Loucy (cell line): ENCODE results near the gene POFUT2.

Experiments used
- H2AFZ ChIP-seq: fragments of 200-600 bp; sonication (generic); 2 replicates; pipeline ENCODE4 v1.6.0; 2016; ENCODE audit warnings: antibody characterized with exemption, mild to moderate bottlenecking, low read length, moderate library complexity
- H3F3A ChIP-seq: fragments of 200-600 bp; 2 replicates; pipeline ENCODE4 v1.6.0; 2016; ENCODE audit warnings: antibody characterized with exemption, low read depth, mild to moderate bottlenecking
- H3K27me3 ChIP-seq: fragments of 200-600 bp; sonication (generic); 2 replicates; pipeline ENCODE4 v1.6.1; 2014; ENCODE audit warnings: low read length, mild to moderate bottlenecking; ENCODE audit not compliant: insufficient read depth, poor library complexity, severe bottlenecking
- H3K36me3 ChIP-seq: fragments of 200-600 bp; sonication (generic); 2 replicates; pipeline ENCODE4 v1.6.1; 2016; ENCODE audit warnings: low read length; ENCODE audit not compliant: insufficient read depth
- H3K4me1 ChIP-seq: fragments of 200-600 bp; sonication (generic); 2 replicates; pipeline ENCODE4 v1.5.1; 2014; ENCODE audit warnings: low read length, mild to moderate bottlenecking; ENCODE audit not compliant: insufficient read depth, poor library complexity, severe bottlenecking
- H3K4me2 ChIP-seq: fragments of 200-600 bp; sonication (generic); 2 replicates; pipeline ENCODE4 v1.6.0; 2014; ENCODE audit warnings: antibody characterized with exemption, low read length, low read depth, mild to moderate bottlenecking; ENCODE audit not compliant: poor library complexity, severe bottlenecking
- H3K4me3 ChIP-seq: fragments of 200-600 bp; sonication (generic); 2 replicates; pipeline ENCODE4 v1.5.1; 2014; ENCODE audit warnings: low read length, mild to moderate bottlenecking, mixed read lengths; ENCODE audit not compliant: poor library complexity, severe bottlenecking
- H3K79me2 ChIP-seq: fragments of 200-600 bp; sonication (generic); 2 replicates; pipeline ENCODE4 v1.6.1; 2014; ENCODE audit warnings: low read length; ENCODE audit not compliant: insufficient read depth
- H3K9ac ChIP-seq: fragments of 200-600 bp; sonication (generic); 2 replicates; pipeline ENCODE4 v1.6.0; 2014; ENCODE audit warnings: mild to moderate bottlenecking, low read depth, low read length, moderate library complexity; ENCODE audit not compliant: poor library complexity, severe bottlenecking
- H3K9me2 ChIP-seq: fragments of 200-600 bp; sonication (generic); replicated peaks from 2 replicates; pipeline ENCODE4 v1.6.1; 2016; ENCODE audit warnings: low read depth, low read length, mixed read lengths
- H3K9me3 ChIP-seq: fragments of 200-600 bp; sonication (generic); 2 replicates; pipeline ENCODE4 v1.6.1; 2014; ENCODE audit warnings: mild to moderate bottlenecking, antibody characterized with exemption, low read length, low read depth; ENCODE audit not compliant: insufficient read depth
- H4K20me1 ChIP-seq: fragments of 200-600 bp; sonication (generic); 2 replicates; pipeline ENCODE4 v1.6.0; 2014; ENCODE audit warnings: antibody characterized with exemption, low read length, mild to moderate bottlenecking; ENCODE audit not compliant: insufficient read depth, poor library complexity, severe bottlenecking
- CTCF ChIP-seq: fragments of 200-600 bp; sonication (generic); conservative IDR thresholded peaks from 2 replicates; pipeline ENCODE4 v1.5.1; 2014; ENCODE audit warnings: mild to moderate bottlenecking, antibody characterized with exemption, low read length
- EZH2phosphoT487 ChIP-seq: fragments of 200-600 bp; IDR thresholded peaks from 2 replicates; pipeline ENCODE4 v1.6.1; 2018; ENCODE audit warnings: antibody characterized with exemption, mild to moderate bottlenecking, moderate library complexity, borderline replicate concordance

The POFUT2 gene

GRCh38 chr21:45226540-45227326 lies 61.0 kb downstream of the POFUT2 start:
- Histone ChIP-seq H3K4me3 (no peak overlapping the region), H3K27me3 (no peaks in the 10 kb centered on the region), H3K4me2 (no peak overlapping the region), H2AFZ (no peak overlapping the region), H3K9me3 (no peaks in the 10 kb centered on the region), H4K20me1 (no peaks in the 10 kb centered on the region), H3K4me1 (no peaks in the 10 kb centered on the region), H3K79me2 (no peaks in the 10 kb centered on the region), H3K9me2 (no peaks in the 10 kb centered on the region), H3F3A (no peaks in the 10 kb centered on the region), H3K9ac (no peak overlapping the region), H3K36me3 (no peaks in the 10 kb centered on the region; the same call in 1 of the 2 replicates)
- TF ChIP-seq CTCF (no peak), EZH2phosphoT487 (no peak)

- no peaks in the 10 kb centered on the region for H3F3A ChIP-seq
- H2AFZ ChIP-seq: no peak overlapping the region
- no peaks in the 10 kb centered on the region for H3K79me2 ChIP-seq
- no peaks in the 10 kb centered on the region for H3K27me3 ChIP-seq
- H3K4me3 ChIP-seq: no peak overlapping the region
- no peaks in the 10 kb centered on the region for H3K9me2 ChIP-seq
- no peaks in the 10 kb centered on the region for H3K9me3 ChIP-seq
- H3K36me3 ChIP-seq: no peaks in the 10 kb centered on the region; the same call in 1 of the 2 replicates
- H3K9ac ChIP-seq: no peak overlapping the region
- H3K4me1 ChIP-seq: no peaks in the 10 kb centered on the region
- H4K20me1 ChIP-seq: no peaks in the 10 kb centered on the region
- no peak overlapping the region for H3K4me2 ChIP-seq
- no peak for TF ChIP-seq EZH2phosphoT487
- TF ChIP-seq CTCF: no peak
Observed at GRCh38 chr21:45225741-45226327, 61.9 kb downstream of the POFUT2 start.

- Histone ChIP-seq H3K4me1 (no peaks in the 10 kb centered on the region), H4K20me1 (no peaks in the 10 kb centered on the region), H3K4me3 (no peak overlapping the region), H3K9me3 (no peaks in the 10 kb centered on the region), H3K36me3 (no peaks in the 10 kb centered on the region; the same call in 1 of the 2 replicates), H3K4me2 (no peak overlapping the region), H3F3A (no peaks in the 10 kb centered on the region), H2AFZ (no peak overlapping the region), H3K9me2 (no peaks in the 10 kb centered on the region), H3K27me3 (no peaks in the 10 kb centered on the region), H3K9ac (no peak overlapping the region), H3K79me2 (no peaks in the 10 kb centered on the region)
- TF ChIP-seq CTCF: no peak
- TF ChIP-seq EZH2phosphoT487: no peak
Observed at GRCh38 chr21:45225041-45225740, 62.5 kb downstream of the POFUT2 start.
